ENCODE measurements around the gene PLEKHA8.

DNA sequence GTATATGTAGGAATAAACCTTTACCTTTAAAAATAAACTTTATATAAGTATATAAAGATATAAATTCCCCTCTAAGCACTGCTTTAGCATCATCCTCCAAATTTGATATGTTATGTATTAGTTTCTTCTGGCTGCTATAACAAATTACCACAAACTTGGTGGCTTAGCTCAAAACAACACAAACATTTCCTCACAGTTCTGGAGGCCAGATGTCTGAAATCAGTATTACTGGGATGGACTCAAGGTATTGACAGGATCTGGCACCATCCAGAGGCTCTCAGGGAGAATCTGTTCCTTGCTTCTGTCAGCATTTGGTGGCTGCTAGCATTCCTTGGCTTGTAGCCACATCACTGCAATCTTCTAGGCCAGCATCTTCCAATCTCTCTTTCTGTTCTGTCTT lies 31.9 kb upstream of the PLEKHA8 start:
- TF ChIP-seq CTCF (IDR thresholded peaks at IDR 0.05) (no peak), POLR2A (IDR thresholded peaks at IDR 0.05) (no peak)
